Progenitor cell of endocrine pancreas (in vitro differentiated cells): ENCODE results near the gene AOPEP. TPM values are rescaled to one million over a fixed set of nuclear protein-coding genes. Genes with fewer than 3 reads are reported as not detected.

Experiments
- DNase-seq: peaks from one replicate; pipeline ENCODE4 v3.0.0; 2021; ENCODE audit warnings: low spot score; ENCODE audit not compliant: unreplicated experiment
- H3K27ac Mint-ChIP-seq: 2 replicates; pipeline ENCODE4 v1.8.0; 2021; ENCODE audit warnings: mild to moderate bottlenecking, moderate library complexity, mixed read lengths
- H3K27me3 Mint-ChIP-seq: 2 replicates; pipeline ENCODE4 v1.8.0; 2021; ENCODE audit warnings: mixed read lengths
- H3K36me3 Mint-ChIP-seq: 2 replicates; pipeline ENCODE4 v1.8.0; 2022; ENCODE audit warnings: mixed read lengths; ENCODE audit not compliant: insufficient read depth
- H3K4me1 Mint-ChIP-seq: 2 replicates; pipeline ENCODE4 v1.8.0; 2021; ENCODE audit warnings: low read depth, mixed read lengths
- H3K4me3 Mint-ChIP-seq: 2 replicates; pipeline ENCODE4 v1.8.0; 2021; ENCODE audit warnings: low read depth, mild to moderate bottlenecking, moderate library complexity, mixed read lengths
- H3K9me3 Mint-ChIP-seq: 2 replicates; pipeline ENCODE4 v1.8.0; 2021; ENCODE audit warnings: low read depth, mixed read lengths
- total RNA-seq: library from RNA; stranded (reverse); gene quantifications from 2 replicates; pipeline ENCODE4 v1.2.1, GENCODE V29; 2021
- TF ChIP-seq, protein P1 (sequence below): fragments of 200-600 bp; sonication (generic); IDR thresholded peaks from one replicate; pipeline ENCODE4 v1.5.0; 2021; ENCODE audit warnings: antibody characterized with exemption, mild to moderate bottlenecking; ENCODE audit not compliant: unreplicated experiment

AOPEP gene
- total RNA-seq, 1 donor from 2014 or later: 58.2 TPM

DNA sequence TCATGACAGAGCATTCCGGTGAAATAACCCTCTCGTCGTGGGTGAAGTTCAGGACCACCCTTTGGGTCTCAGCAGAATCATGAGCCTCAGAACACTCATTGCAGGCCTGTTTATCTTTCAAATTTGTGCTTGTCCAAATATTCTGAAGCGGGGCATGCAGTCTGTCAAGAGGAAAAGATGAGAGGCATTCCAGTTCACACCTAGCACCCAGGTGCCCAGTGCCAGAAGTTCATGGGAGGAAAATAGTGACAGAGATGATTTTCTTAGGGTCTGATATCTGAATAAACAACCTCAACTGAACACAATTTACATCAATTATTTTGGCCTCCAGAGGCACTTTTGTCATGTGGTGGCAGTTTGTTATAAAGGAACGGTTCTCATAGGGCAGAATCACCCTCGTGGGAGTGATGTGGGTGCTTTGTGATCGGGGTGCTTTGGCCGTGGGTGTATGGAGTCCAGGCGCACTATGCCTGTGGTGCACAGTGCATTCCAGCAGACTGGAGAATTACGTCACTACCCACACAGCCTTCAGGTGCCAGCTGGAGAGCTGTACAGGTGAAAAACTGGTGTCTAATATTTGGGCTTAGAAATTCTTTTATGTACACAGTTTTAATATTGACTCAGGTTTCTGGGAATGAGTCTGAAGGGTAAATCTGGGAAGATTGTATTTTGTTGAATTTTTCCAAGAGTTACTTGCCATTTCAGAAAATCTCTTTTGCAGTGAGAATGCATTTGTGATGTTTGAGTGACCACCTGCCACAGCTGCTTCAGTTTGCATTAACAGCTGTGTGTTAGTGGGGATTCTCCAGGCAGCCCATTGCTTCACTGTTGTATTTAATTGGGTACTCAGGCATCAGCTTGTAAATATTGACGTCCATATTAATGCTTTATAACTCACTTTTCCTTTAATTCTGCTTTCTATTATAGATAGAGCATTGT is 301.7 kb downstream of the AOPEP start:
- H3K4me1 Mint-ChIP-seq: peaks cover 84% of the 10 kb centered on the region
- no peaks in the 10 kb centered on the region for H3K27me3 Mint-ChIP-seq

DNA sequence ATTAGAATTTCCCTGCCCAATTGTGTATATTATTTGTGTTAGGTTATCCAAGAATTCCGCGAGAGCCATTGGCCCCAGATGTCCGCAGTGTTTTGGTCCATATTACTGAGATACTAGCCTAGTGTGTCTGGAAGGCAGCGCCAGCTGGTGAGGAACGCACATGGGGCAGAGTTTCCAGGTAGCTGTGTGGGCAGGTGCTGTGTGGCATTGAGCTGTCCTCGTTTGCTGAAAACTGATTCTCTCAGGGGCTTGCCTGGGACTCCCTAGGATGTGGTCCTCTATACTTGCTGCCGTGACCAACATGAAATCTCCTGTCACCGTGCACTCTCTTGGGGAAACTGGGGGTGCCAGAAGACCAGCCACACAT is 302.3 kb downstream of the AOPEP start:
- peaks cover 79% of the 10 kb centered on the region for H3K4me1 Mint-ChIP-seq
- no peak for DNase-seq
- TF ChIP-seq, protein P1, sequence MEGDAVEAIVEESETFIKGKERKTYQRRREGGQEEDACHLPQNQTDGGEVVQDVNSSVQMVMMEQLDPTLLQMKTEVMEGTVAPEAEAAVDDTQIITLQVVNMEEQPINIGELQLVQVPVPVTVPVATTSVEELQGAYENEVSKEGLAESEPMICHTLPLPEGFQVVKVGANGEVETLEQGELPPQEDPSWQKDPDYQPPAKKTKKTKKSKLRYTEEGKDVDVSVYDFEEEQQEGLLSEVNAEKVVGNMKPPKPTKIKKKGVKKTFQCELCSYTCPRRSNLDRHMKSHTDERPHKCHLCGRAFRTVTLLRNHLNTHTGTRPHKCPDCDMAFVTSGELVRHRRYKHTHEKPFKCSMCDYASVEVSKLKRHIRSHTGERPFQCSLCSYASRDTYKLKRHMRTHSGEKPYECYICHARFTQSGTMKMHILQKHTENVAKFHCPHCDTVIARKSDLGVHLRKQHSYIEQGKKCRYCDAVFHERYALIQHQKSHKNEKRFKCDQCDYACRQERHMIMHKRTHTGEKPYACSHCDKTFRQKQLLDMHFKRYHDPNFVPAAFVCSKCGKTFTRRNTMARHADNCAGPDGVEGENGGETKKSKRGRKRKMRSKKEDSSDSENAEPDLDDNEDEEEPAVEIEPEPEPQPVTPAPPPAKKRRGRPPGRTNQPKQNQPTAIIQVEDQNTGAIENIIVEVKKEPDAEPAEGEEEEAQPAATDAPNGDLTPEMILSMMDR: no peak
- H3K27ac Mint-ChIP-seq: no peak overlapping the region
- no peak overlapping the region for H3K4me3 Mint-ChIP-seq
- no peaks in the 10 kb centered on the region for H3K27me3 Mint-ChIP-seq
- H3K9me3 Mint-ChIP-seq: no peaks in the 10 kb centered on the region
- peaks cover 10% of the 10 kb centered on the region for H3K36me3 Mint-ChIP-seq

More for the DNA sequence above, 301.7 kb downstream of the AOPEP start:
- TF ChIP-seq, protein P1: no peak
- Mint-ChIP-seq H3K36me3 (peaks cover 10% of the 10 kb centered on the region), H3K4me3 (no peak overlapping the region), H3K27ac (peak overlapping the region; percentile 51), H3K9me3 (no peaks in the 10 kb centered on the region)
- no peak for DNase-seq

GRCh38 chr9:95029288-95029687 is 302.8 kb downstream of the AOPEP start:
- H3K36me3 Mint-ChIP-seq: peaks cover 12% of the 10 kb centered on the region
- H3K4me3 Mint-ChIP-seq: no peak overlapping the region
- peak overlapping the region; percentile 53 for H3K27ac Mint-ChIP-seq
- H3K9me3 Mint-ChIP-seq: no peaks in the 10 kb centered on the region
- no peak for DNase-seq
- TF ChIP-seq, protein P1: no peak
- no peaks in the 10 kb centered on the region for H3K27me3 Mint-ChIP-seq
- H3K4me1 Mint-ChIP-seq: peaks cover 74% of the 10 kb centered on the region

DNA sequence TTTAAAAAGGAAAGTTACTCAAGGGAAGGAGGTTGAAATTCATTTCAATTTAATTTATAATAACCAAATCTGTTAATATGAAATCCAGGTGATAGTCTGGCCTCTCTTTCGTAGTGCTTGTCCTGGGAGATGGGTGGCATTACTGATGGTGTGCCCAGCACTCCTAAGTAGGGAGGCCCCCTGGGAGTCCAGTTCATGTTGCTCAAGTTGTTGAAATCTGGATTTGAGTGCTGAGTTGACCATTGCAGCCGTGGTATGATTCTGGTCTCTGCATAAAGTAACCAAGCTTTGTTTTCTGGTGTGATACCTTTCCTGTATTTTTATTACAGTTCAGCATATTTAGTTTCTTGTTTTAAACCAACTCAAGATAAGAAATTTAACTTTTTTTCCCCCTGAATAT is 303.2 kb downstream of the AOPEP start:
- no peak overlapping the region for H3K27ac Mint-ChIP-seq
- no peaks in the 10 kb centered on the region for H3K27me3 Mint-ChIP-seq
- H3K4me3 Mint-ChIP-seq: no peak overlapping the region
- no peaks in the 10 kb centered on the region for H3K9me3 Mint-ChIP-seq
- TF ChIP-seq, protein P1: no peak
- H3K4me1 Mint-ChIP-seq: peaks cover 70% of the 10 kb centered on the region
- no peak for DNase-seq
- peaks cover 14% of the 10 kb centered on the region for H3K36me3 Mint-ChIP-seq

GRCh38 chr9:95030344-95030743 is 303.8 kb downstream of the AOPEP start:
- Mint-ChIP-seq H3K27ac (peak overlapping the region; percentile 17), H3K4me1 (peaks cover 66% of the 10 kb centered on the region), H3K36me3 (peaks cover 16% of the 10 kb centered on the region), H3K9me3 (no peaks in the 10 kb centered on the region), H3K4me3 (no peak overlapping the region), H3K27me3 (no peaks in the 10 kb centered on the region)
- TF ChIP-seq, protein P1: no peak
- DNase-seq: no peak
